Activated CD4-positive, alpha-beta memory T cell treated with anti-CD3 and anti-CD28 coated beads for 36 hours (primary cell): ENCODE results near the gene PHF3. TPM values are rescaled to one million over a fixed set of nuclear protein-coding genes. Genes with fewer than 3 reads are reported as not detected.

Experiments
- CTCF ChIA-PET: fragments of 350-600 bp; sonication (Branson Sonifier 250); formaldehyde crosslinking; loops from one replicate; lab custom pipeline; 2021; ENCODE audit warnings: antibody characterized with exemption, inconsistent platforms; lab: Charles Lee
- POLR2A ChIA-PET: fragments of 350-600 bp; sonication (Branson Sonifier 250); formaldehyde crosslinking; loops from one replicate; lab custom pipeline; 2021; ENCODE audit warnings: antibody characterized with exemption; lab: Charles Lee
- DNase-seq: peaks from one replicate; pipeline ENCODE4 v3.0.0-alpha.2; 2020
- H3K27ac Mint-ChIP-seq: one replicate; pipeline ENCODE4 v1.8.0; 2021; ENCODE audit warnings: mixed read lengths
- H3K27me3 Mint-ChIP-seq: one replicate; pipeline ENCODE4 v1.8.0; 2021; ENCODE audit warnings: mixed read lengths
- H3K36me3 Mint-ChIP-seq: one replicate; pipeline ENCODE4 v1.8.0; 2021; ENCODE audit warnings: mixed read lengths
- H3K4me1 Mint-ChIP-seq: one replicate; pipeline ENCODE4 v1.8.0; 2021; ENCODE audit warnings: low read depth, mixed read lengths
- H3K4me3 Mint-ChIP-seq: one replicate; pipeline ENCODE4 v1.8.0; 2021; ENCODE audit warnings: mild to moderate bottlenecking, mixed read lengths
- H3K9me3 Mint-ChIP-seq: one replicate; pipeline ENCODE4 v1.8.0; 2021; ENCODE audit warnings: mixed read lengths
- intact Hi-C: fragments of 100-400 bp; cut with micrococcal nuclease; formaldehyde crosslinking; loops from one replicate; pipeline ENCODE4 v1.15.1; 2023
- total RNA-seq, 2 experiments: library from RNA; stranded (reverse); gene quantifications; one replicate each; pipeline ENCODE4 v1.2.3, GENCODE V29; 2021

Gene PHF3
- total RNA-seq, 2 experiments from 2014 or later, result 43.0 to 43.2 TPM

GRCh38 chr6:63676412-63677114, 41.0 kb downstream of the PHF3 start:
- Mint-ChIP-seq H3K4me3 (no peak overlapping the region), H3K27ac (no peak overlapping the region), H3K9me3 (no peaks in the 10 kb centered on the region), H3K4me1 (peaks cover 34% of the 10 kb centered on the region), H3K27me3 (no peaks in the 10 kb centered on the region), H3K36me3 (peaks cover 18% of the 10 kb centered on the region)
- intact Hi-C loops, result loop anchor here (5.0 kb wide), 1 partner anchor 39 kb away; the partner anchor contains the start of gene PHF3
- ChIA-PET CTCF (interaction anchor here (1.8 kb wide), 1 partner anchor 103 kb away, joined by 5 read pairs; no protein-coding TSS in a partner anchor), POLR2A (no interaction called here)
- no peak for DNase-seq

- Mint-ChIP-seq H3K36me3 (peaks cover 18% of the 10 kb centered on the region), H3K27ac (no peak overlapping the region), H3K27me3 (no peaks in the 10 kb centered on the region), H3K4me3 (no peak overlapping the region), H3K4me1 (peaks cover 33% of the 10 kb centered on the region), H3K9me3 (no peaks in the 10 kb centered on the region)
- POLR2A ChIA-PET, result no interaction called here
- CTCF ChIA-PET, result interaction anchor here (1.8 kb wide), 1 partner anchor 103 kb away, joined by 5 read pairs; no protein-coding TSS in a partner anchor
- intact Hi-C loops, result loop anchor here (5.0 kb wide), 1 partner anchor 40 kb away; the partner anchor contains the start of gene PHF3
- DNase-seq, result no peak
Measured at GRCh38 chr6:63677282-63677681, 41.7 kb downstream of the PHF3 start.

GRCh38 chr6:63683071-63683603, 47.5 kb downstream of the PHF3 start:
- Mint-ChIP-seq H3K4me1 (peaks cover 47% of the 10 kb centered on the region), H3K27me3 (no peaks in the 10 kb centered on the region), H3K9me3 (no peaks in the 10 kb centered on the region), H3K36me3 (peaks cover 48% of the 10 kb centered on the region), H3K27ac (no peak overlapping the region), H3K4me3 (no peak overlapping the region)
- no peak for DNase-seq
- ChIA-PET POLR2A (no interaction called here), CTCF (interaction anchor here (2.1 kb wide), 1 partner anchor 85 kb away, joined by 12 read pairs; no protein-coding TSS in a partner anchor)
- intact Hi-C loops, result no loop called here

- DNase-seq, result no peak
- H3K27me3 Mint-ChIP-seq, result no peaks in the 10 kb centered on the region
- peaks cover 35% of the 10 kb centered on the region for H3K4me1 Mint-ChIP-seq
- ChIA-PET POLR2A (no interaction called here), CTCF (no interaction called here)
- H3K27ac Mint-ChIP-seq, result no peak overlapping the region
- intact Hi-C loops, result no loop called here
- H3K36me3 Mint-ChIP-seq, result peaks cover 40% of the 10 kb centered on the region
- no peaks in the 10 kb centered on the region for H3K9me3 Mint-ChIP-seq
- no peak overlapping the region for H3K4me3 Mint-ChIP-seq
Measured at GRCh38 chr6:63685446-63686379, 50.1 kb downstream of the PHF3 start.

- no peaks in the 10 kb centered on the region for H3K9me3 Mint-ChIP-seq
- H3K27ac Mint-ChIP-seq, result no peak overlapping the region
- peaks cover 28% of the 10 kb centered on the region for H3K36me3 Mint-ChIP-seq
- intact Hi-C loops, result no loop called here
- H3K27me3 Mint-ChIP-seq, result no peaks in the 10 kb centered on the region
- no peak for DNase-seq
- ChIA-PET CTCF (interaction anchor here (0.7 kb wide), 1 partner anchor 157 kb away, joined by 3 read pairs; no protein-coding TSS in a partner anchor), POLR2A (no interaction called here)
- peaks cover 18% of the 10 kb centered on the region for H3K4me1 Mint-ChIP-seq
- H3K4me3 Mint-ChIP-seq, result no peak overlapping the region
Measured at GRCh38 chr6:63689421-63689820, 53.8 kb downstream of the PHF3 start.

- ChIA-PET POLR2A (no interaction called here), CTCF (interaction anchor here (0.7 to 1.3 kb wide), 2 partner anchors 92 to 158 kb away, joined by 3 to 5 read pairs; no protein-coding TSS in a partner anchor)
- no peaks in the 10 kb centered on the region for H3K9me3 Mint-ChIP-seq
- peaks cover 13% of the 10 kb centered on the region for H3K4me1 Mint-ChIP-seq
- H3K27me3 Mint-ChIP-seq, result no peaks in the 10 kb centered on the region
- no peak overlapping the region for H3K27ac Mint-ChIP-seq
- peaks cover 25% of the 10 kb centered on the region for H3K36me3 Mint-ChIP-seq
- intact Hi-C loops, result no loop called here
- no peak overlapping the region for H3K4me3 Mint-ChIP-seq
- DNase-seq, result no peak
Measured at GRCh38 chr6:63690221-63690620, 54.6 kb downstream of the PHF3 start.

- DNase-seq, result no peak
- intact Hi-C loops, result loop anchor here (1.0 to 5.0 kb wide), 2 partner anchors 70 to 108 kb away; partner anchors contain the start of gene PHF3
- Mint-ChIP-seq H3K27me3 (no peaks in the 10 kb centered on the region), H3K4me1 (peaks cover 11% of the 10 kb centered on the region), H3K27ac (no peak overlapping the region), H3K36me3 (peaks cover 55% of the 10 kb centered on the region), H3K4me3 (no peak overlapping the region), H3K9me3 (no peaks in the 10 kb centered on the region)
- ChIA-PET CTCF (interaction anchor here (1.6 kb wide), 1 partner anchor 107 kb away, joined by 6 read pairs; no protein-coding TSS in a partner anchor), POLR2A (no interaction called here)
Measured at GRCh38 chr6:63705707-63706106, 70.1 kb downstream of the PHF3 start.

GRCh38 chr6:63706630-63707029, 71.0 kb downstream of the PHF3 start:
- no peak for DNase-seq
- no peaks in the 10 kb centered on the region for H3K9me3 Mint-ChIP-seq
- POLR2A ChIA-PET, result no interaction called here
- peaks cover 11% of the 10 kb centered on the region for H3K4me1 Mint-ChIP-seq
- peaks cover 58% of the 10 kb centered on the region for H3K36me3 Mint-ChIP-seq
- H3K4me3 Mint-ChIP-seq, result no peak overlapping the region
- H3K27me3 Mint-ChIP-seq, result no peaks in the 10 kb centered on the region
- CTCF ChIA-PET, result interaction anchor here (1.6 kb wide), 1 partner anchor 108 kb away, joined by 6 read pairs; no protein-coding TSS in a partner anchor
- no peak overlapping the region for H3K27ac Mint-ChIP-seq
- intact Hi-C loops, result loop anchor here (5.0 kb wide), 1 partner anchor 109 kb away; no protein-coding TSS in a partner anchor

- POLR2A ChIA-PET, result no interaction called here
Measured at GRCh38 chr6:63708631-63709030, 73.0 kb downstream of the PHF3 start.

GRCh38 chr6:63709148-63709547, 73.5 kb downstream of the PHF3 start:
- H3K4me3 Mint-ChIP-seq, result no peak overlapping the region
- POLR2A ChIA-PET, result no interaction called here
- no peak overlapping the region for H3K27ac Mint-ChIP-seq
- H3K4me1 Mint-ChIP-seq, result peaks cover 11% of the 10 kb centered on the region
- no peaks in the 10 kb centered on the region for H3K27me3 Mint-ChIP-seq
- intact Hi-C loops, result loop anchor here (5.0 kb wide), 1 partner anchor 112 kb away; no protein-coding TSS in a partner anchor
- DNase-seq, result no peak
- H3K9me3 Mint-ChIP-seq, result no peaks in the 10 kb centered on the region
- CTCF ChIA-PET, result interaction anchor here (1.8 kb wide), 1 partner anchor 111 kb away, joined by 5 read pairs; no protein-coding TSS in a partner anchor
- peaks cover 62% of the 10 kb centered on the region for H3K36me3 Mint-ChIP-seq

More at GRCh38 chr6:63708631-63709030, 73.0 kb downstream of the PHF3 start:
- Mint-ChIP-seq H3K36me3 (peaks cover 65% of the 10 kb centered on the region), H3K4me1 (peaks cover 11% of the 10 kb centered on the region), H3K27ac (no peak overlapping the region), H3K27me3 (no peaks in the 10 kb centered on the region), H3K9me3 (no peaks in the 10 kb centered on the region), H3K4me3 (no peak overlapping the region)
- no peak for DNase-seq
- CTCF ChIA-PET, result interaction anchor here (0.8 to 1.8 kb wide), 2 partner anchors 56 to 110 kb away, joined by 3 to 5 read pairs; no protein-coding TSS in a partner anchor
- intact Hi-C loops, result loop anchor here (5.0 kb wide), 1 partner anchor 111 kb away; no protein-coding TSS in a partner anchor

- no peaks in the 10 kb centered on the region for H3K9me3 Mint-ChIP-seq
- H3K27ac Mint-ChIP-seq, result no peak overlapping the region
- intact Hi-C loops, result no loop called here
- DNase-seq, result no peak
- H3K27me3 Mint-ChIP-seq, result no peaks in the 10 kb centered on the region
- peaks cover 38% of the 10 kb centered on the region for H3K36me3 Mint-ChIP-seq
- H3K4me3 Mint-ChIP-seq, result no peak overlapping the region
- ChIA-PET CTCF (no interaction called here), POLR2A (no interaction called here)
- H3K4me1 Mint-ChIP-seq, result peaks cover 2% of the 10 kb centered on the region
Measured at GRCh38 chr6:63713332-63713731, 77.7 kb downstream of the PHF3 start.
